Germinal center (tissue), 1 donor: ENCODE measurements around the gene ELFN1.

Experiments used
- DNase-seq: peaks from one replicate; pipeline ENCODE4 v3.0.0; 2012; ENCODE audit warnings: mixed read lengths, low spot score

The ELFN1 gene

GRCh38 chr7:1663857-1664651 is 6.0 kb upstream of the ELFN1 start:
- no peak for DNase-seq

- DNase-seq, result peak; percentile 73
These were observed 5.1 kb upstream of the ELFN1 start for GRCh38 chr7:1664711-1665548.

GRCh38 chr7:1665549-1666316 is 4.3 kb upstream of the ELFN1 start:
- DNase-seq, result peak; percentile 41

GRCh38 chr7:1666317-1666822 is 3.7 kb upstream of the ELFN1 start:
- peak; percentile 41 for DNase-seq

- no peak for DNase-seq
These were observed 3.1 kb upstream of the ELFN1 start for GRCh38 chr7:1666823-1667565.

GRCh38 chr7:1667566-1668395 is 2.3 kb upstream of the ELFN1 start:
- no peak for DNase-seq

GRCh38 chr7:1668396-1669063 is 1.5 kb upstream of the ELFN1 start:
- DNase-seq, result no peak

- no peak for DNase-seq
These were observed 769 bp upstream of the ELFN1 start for GRCh38 chr7:1669064-1669951.

GRCh38 chr7:1670894-1671593 is 967 bp downstream of the ELFN1 start:
- no peak for DNase-seq

GRCh38 chr7:1671594-1672451 is 1.7 kb downstream of the ELFN1 start:
- DNase-seq, result no peak

GRCh38 chr7:1672851-1673486 is 2.9 kb downstream of the ELFN1 start:
- no peak for DNase-seq

GRCh38 chr7:1673581-1674118 is 3.6 kb downstream of the ELFN1 start:
- DNase-seq, result no peak

- no peak for DNase-seq
These were observed 4.3 kb downstream of the ELFN1 start for GRCh38 chr7:1674161-1675035.

- no peak for DNase-seq
These were observed 5.1 kb downstream of the ELFN1 start for GRCh38 chr7:1675036-1675671.
